ENCODE data around the gene LRIG3.
"Not testable (repeated sequence)": the region's sequence is repeated elsewhere in the genome, so short reads cannot be mapped to it uniquely, and the experiment has no call there.

The LRIG3 gene

DNA sequence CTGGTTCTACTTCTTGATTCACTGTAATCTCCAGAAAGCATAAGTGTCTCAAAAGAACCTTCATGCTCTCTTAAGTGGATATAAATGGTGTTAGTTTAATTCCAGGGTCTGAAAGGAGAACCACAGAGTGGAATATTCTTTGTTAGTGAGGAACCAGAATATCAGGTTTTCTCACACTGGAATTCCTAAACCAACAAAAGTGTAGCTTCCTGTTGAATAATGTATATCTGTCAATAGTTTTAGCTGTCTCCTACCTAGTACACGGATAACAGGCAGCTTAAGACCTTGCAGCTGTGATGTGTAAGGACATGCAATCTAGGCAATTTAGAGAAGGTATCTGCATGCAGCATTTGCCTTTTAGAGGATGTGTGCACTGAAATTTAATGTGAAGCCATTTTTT, 24.0 kb downstream of the LRIG3 start:
- FAIRE-seq, result no peak

DNA sequence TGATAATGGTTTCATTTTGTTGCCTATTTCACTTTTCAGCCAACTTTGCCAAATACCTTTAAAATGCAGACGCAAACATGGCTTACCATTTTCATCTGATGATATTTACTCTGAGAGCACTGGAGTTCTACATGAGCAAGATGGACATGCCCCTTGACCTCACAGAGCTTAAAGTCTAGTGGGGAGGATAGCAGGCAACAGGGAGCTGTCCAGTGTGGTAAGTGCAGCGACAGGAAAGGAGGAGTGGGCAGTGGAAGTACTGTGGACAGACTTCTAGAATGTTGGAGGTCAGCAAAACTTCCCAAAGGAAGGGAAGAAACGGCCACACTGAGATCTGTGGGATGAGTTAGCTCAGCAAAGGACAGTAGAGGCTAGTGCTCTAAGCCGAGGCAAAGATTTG, 25.3 kb downstream of the LRIG3 start:
- no peak for FAIRE-seq

DNA sequence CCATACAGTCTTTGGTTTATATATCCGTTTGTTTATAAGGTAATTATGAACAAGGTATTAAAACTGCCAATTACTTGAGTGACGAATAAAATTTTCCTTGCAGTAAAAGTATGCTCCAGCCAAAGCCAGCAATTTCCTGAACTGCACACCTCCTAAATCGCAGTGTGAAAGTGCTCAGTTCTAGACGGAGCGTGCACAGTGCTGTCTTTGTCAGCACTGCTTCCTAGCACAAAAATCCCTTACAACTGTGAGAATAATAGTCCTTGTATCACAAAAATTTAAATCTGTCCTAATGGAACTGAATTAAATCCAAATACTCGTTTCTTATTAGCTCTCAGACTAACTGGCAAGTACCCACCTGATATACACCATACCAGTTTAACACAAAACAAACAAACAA, 26.3 kb downstream of the LRIG3 start:
- FAIRE-seq, result no peak

DNA sequence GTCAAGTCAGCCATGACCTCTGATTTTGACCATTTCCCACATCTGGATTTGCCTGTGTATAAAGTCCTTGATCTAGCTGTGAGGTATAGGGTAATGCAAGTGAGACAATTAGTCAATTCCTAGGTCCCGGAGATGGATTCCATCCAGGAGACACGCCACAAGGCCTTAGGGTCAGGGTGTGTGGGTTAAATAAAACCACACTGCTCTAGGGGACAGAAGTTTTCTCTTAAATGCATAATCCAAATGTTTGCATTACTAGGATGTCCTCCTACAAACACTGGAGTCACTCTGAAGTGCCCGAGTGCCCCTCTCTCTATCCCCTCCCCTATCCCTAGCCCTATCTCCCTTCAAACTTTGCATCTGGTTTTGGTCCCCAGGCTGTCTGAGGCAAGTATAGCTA, 26.8 kb downstream of the LRIG3 start:
- no peak for FAIRE-seq

DNA sequence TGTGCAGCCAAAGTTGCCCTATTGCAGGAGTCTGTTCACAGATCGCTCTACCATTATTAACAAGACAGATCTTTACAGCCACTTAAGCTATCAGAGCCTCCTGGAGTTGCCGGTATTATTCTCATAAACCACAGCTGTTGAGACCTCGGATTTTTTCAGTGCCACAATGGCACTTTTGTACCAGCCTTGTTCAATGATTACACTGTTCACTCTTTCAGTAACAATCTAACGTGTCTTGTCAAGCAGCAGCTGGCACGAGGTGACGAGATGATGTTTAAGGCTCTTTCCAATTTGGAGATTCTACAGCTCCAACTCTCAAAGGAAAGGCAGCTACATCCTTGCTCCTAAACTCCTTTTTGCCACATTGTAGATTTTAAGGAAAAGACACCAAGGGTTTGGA, 30.7 kb downstream of the LRIG3 start:
- no peak for FAIRE-seq

DNA sequence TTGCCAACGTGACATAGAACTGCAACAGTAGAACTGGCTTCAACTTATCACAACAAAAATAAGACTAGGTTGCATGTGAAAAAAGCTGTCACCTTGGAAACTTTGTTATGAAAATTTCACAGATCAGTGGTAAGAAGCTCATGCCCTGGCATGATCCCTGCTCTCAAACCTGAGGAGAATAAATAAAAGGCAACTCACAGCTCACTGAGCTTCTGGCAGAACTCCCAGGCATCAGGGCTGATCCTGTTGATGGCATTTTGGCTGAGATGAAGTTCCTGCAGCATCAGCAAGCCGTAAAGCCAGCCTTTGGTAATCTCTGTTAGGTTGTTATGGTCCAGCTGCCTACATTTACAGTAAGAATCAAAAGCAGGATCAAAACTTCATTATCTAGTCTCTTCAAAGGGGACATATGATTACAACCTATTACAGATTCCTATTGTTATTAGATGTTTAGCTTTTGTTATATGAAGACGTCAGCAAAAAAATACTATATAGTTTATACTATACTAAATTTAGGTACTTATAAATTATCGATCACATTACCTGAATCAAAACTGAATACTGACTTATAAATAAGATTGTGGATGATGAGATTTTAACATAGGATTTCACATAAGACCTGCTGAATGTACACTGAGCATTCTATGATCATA, 32.0 kb downstream of the LRIG3 start:
- no peak for FAIRE-seq

DNA sequence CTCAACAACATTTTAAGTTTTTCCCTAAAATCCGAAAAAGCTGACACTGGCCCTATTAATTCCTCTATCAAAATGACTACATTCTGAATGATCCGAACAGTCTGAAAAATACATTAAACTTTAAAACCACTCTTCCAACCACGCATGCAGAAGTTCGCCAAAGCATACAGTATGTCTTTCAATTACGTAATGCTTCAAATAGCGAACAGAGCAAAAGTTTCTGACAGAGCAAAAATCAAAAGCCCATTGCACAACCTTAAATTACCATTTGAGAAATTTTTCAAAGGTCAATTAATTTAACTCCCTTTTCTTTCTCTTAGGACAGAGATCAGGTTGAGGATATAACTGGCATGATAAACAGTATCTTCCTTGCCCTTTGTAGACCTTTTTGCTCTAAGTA, 33.2 kb downstream of the LRIG3 start:
- no peak for FAIRE-seq

DNA sequence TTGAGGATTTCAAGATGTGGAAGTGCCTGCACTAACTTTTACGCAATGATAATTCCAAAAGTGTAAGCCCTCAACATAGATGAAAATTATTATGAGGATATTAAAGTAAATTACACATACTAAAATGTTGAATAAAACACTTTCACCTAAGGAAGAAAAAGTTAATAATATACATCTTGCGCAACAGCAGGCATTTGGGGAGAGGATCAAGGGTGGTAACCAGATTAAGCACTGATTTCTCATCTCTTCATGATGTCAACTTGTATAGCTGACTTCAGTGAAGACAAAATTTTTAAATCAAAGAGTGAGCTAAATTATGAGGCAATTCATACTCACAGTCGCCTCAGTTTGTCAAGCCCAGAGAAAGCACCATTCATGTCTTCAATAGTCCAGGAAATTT, 33.8 kb downstream of the LRIG3 start:
- FAIRE-seq, result no peak

DNA sequence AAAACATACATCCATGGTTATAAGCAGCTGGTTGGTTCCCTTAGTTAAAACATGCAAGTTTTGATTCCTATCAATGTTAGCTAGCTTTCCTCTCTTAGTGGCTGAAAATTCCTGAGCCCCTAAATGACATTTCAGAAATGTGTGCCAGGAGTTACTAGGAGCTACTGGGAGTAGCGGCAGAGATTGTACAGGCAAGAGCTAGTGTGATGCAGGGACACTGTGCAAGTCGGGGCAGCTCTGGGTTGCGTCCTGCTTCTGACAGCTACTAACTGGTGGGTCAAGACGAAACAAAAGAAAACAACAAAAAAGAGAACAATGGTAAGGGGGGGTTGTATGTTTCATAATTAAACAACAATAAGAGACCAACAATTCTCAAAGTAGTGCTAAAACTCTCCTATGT, 35.4 kb downstream of the LRIG3 start:
- FAIRE-seq, result no peak

DNA sequence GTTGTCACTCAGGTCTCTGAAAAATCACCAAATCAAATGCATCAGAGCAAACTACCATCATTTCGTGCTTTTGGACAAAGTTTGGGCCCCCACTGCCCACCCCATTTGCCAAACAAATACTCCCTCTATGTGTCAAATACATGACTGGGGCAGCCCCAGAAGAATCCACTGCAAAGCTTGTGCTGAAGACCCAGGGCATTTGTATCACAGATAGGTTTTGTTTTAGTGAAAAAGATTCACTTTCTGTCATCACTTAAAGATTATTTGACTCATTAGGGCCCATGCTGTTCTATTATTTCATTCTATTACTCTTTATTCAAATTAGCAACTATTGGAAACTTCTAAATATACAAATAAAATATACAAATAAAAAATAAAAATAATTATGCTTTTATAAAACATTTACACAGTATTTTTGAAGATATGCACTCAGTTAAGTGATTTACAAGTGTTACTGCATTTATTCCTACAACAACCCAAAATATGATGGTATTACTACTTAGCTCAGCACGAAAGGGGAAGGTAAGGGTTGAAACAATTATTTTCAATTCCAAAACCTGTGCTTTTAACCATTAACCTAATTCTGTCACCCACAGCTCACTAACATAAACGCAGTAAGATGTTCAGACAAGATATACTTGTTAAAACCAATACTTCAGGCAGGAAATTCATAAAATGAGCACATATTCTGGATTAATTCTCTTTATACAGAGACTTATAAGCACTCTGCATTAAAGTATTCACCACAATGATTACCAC, 36.5 kb downstream of the LRIG3 start:
- FAIRE-seq, result no peak

DNA sequence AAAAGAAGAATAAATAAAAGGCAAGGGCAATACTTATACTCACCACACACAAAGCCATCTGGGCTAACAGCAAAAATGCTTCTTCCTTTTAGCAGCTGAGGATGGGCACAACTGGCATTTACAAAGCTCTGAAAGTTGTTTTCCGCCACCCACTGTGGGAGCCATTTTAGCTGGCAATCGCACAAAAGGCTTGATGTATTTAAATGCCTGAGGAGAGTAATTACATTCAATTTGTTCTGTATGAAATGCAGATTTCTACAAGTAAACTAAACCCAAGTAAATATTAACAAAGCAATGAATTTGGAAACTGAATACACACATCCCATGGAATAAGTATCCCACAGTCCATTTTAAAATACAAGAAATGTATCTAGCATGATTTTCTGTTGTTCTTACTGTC, 37.5 kb downstream of the LRIG3 start:
- no peak for FAIRE-seq

DNA sequence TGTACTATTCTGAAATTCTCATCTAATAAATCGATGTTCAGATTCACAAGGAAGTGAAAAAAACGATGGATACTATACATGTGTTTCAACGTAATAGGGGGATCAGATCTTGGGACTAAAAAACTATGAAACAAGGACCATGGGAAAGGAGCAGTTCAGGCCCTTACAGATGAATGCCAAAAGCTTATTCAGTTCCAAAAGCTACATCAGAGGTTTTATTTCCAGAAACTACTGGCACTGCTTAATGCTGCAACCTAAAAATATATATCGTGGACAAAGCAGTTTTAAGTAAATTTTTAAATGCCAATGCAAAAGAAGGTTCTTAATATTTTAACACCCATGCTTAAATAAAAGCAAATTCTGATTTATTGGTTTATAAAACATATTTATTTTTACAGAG, 38.5 kb downstream of the LRIG3 start:
- no peak for FAIRE-seq

DNA sequence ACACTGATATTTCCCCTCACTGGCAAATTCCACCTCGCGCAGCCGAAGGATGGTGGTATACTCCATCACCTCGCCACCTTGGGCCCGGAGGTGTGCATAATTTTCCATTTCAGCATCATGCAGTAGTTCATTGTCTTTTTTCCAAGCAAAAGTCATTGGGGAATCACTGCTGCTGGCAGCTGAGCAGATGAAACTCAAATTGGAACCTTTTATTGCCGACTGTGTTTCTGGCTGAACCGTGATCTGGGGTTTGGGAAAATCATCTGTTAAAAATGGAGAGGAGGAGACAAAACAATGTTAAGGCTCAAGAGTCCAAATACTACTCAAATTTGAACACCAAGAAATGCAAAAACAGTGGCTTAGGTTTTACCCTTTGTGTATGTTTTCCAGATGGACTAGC, 39.7 kb downstream of the LRIG3 start:
- no peak for FAIRE-seq

DNA sequence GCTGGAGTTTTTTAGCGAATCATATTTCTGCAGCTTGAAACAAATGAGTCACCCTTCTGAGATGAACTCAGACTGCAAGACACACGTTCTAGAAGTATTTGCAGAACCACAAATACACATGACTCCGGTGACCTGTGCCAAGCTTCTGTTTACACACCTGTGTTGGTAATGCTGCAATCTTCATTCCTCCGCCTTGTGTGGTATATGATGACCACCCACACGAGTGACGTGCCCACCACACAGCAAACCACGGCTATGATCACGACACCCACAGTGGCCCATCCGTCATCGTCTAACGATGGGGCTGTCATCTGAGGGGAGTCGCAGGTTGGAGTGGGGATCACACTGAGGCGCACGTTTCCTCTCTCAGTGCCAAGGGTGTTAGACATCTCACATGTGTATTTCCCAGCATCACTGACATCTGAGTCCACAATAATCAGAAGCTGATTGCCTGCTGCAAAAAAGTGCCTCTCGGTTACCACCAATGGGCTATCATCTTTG, 43.0 kb downstream of the LRIG3 start:
- FAIRE-seq, result no peak

DNA sequence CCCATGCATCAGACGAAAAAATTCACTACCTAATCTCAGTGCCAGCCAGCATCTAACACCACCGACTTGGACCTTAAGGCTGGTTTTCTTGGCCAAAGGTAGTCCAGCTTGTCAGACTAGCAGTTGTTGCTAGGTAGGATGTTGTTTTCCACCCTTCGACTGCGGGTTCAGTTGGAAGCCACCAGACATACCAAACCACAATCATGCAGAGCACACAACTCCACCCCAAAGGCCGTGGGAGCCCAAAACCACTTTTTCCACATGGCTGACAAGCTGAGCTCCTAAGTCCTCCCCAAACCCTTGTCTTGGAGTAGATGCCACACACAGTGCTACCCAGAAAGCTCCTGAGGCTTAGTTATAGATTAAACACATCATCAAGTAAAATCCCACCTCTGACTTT, 46.8 kb downstream of the LRIG3 start:
- FAIRE-seq, result no peak

DNA sequence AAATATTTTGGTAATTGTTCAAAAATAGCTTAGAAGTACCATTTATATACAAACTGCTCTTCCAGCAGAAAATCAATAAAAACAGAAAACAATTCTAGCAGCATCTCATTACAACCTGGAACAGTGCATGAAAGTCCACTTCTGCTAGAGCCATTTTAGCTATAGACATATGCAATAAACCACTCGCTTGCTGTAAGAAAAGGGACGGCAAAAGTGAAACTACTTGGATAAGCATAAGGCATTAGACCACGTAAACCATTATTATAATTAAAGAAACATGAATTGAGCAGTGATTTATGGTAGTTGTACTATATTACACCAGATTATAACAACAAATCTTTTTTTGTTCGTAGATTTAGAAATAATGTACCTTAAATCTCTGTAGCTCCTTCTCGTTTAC, 48.7 kb downstream of the LRIG3 start:
- FAIRE-seq, result no peak

DNA sequence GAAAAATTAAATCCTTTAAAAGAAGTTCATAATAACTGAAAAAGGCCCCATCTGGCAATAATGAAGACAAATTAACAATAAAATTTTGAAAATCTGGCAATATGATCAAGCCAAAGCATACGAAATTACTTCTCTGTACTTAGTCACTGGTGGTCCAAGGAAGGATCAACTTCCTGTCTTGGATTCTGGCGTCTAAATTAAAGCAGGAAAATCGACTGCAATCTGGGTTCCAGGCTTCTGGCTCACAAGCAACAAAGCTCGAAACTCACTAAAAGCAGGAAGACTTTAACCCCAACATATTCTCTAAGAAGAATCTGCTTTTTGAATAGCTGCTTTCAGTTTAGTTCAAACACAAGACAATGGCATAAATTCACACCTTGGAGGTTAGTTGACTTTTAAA, 49.7 kb downstream of the LRIG3 start:
- no peak for FAIRE-seq

DNA sequence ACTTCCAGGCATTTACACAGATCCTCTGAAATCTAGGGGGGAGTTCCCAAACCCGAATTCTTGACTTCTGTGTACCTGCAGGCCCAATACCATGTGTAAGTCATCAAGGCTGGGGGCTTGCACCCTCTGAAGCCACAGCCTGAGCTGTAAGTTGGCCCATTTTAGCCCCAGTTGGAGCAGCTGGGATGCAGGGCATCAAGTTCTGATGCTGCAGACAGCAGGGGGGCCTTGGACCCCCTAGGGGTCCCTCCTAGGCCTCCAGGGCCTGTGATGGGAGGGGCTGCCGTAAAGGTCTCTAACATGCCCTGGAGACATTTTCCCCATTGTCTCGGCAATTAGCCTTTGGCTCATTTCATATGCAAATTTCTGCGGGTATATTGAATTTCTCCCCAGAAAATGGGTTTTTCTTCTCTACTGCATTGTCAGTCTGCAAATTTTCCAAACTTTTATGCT, 59.5 kb downstream of the LRIG3 start:
- no peak for FAIRE-seq

DNA sequence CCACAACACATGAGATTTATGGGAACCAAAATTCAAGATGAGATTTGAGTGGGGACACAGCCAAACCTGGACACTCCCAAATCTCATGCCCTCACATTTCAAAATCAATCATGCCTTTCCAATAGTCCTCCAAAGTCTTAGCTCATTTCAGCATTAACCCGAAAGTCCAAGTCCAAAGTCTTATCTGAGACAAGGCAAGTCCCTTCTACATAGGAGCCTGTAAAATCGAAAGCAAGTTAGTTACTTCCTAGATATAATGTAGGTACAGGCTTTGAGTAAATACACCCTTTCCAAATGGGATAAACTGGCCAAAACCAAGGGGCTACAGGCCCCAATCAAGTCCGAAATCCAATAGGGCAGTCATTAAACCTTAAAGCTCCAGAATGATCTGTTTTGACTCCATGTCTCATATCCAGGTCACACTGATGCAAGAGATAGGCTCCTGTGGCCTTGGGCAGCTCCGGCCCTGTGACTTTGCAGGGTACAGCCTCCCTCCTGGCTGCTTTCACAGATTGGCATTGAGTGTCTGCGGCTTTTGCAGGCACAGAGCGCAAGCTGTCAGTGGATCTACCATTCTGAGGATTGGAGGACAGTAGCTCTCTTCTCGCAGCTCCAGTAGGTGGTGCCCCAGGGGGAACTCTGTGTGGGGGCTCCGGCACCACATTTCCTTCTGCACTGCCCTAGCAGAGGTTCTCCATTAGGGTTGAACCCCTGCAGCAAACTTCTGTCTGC, 60.1 kb downstream of the LRIG3 start:
- no peak for FAIRE-seq

DNA sequence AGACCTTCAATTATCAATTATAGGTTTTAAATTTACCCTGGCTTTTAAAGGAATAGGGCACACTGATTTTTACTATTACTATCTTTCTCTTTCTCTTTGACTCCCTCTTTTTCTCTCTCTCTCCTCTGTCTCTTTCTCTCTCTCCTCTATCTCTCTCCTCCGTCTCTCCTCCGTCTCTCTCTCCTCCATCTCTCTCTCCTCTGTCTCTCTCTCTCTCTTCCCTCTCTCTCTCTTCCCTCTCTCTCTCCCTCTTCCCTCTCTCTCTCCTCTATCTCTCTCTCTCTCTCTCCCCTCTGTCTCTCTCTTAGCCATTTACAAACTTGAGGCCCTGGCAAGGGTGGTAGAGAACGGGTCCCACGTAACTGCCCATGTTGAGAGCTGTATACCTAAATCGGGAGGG, 62.3 kb downstream of the LRIG3 start:
- no peak for FAIRE-seq

DNA sequence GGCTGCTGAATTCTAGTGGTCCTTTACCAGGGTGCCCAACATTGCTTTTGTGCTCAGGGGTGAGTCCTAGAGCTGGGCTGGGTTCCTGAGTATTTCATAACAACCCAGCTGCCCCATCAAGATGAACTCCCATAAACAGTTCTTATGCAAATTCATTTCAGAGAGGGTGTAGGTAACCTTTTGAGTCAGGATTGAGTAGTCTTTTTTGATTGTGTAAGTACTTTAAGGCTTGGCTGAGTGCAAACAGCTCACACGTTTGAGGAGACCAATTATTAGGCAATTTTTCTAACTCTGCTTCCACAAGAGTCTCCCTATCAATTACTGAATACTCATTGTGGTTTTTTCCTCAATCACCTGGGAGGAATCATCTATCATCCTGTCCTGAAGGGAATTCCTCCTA, 63.1 kb downstream of the LRIG3 start:
- not testable (repeated sequence) for FAIRE-seq

DNA sequence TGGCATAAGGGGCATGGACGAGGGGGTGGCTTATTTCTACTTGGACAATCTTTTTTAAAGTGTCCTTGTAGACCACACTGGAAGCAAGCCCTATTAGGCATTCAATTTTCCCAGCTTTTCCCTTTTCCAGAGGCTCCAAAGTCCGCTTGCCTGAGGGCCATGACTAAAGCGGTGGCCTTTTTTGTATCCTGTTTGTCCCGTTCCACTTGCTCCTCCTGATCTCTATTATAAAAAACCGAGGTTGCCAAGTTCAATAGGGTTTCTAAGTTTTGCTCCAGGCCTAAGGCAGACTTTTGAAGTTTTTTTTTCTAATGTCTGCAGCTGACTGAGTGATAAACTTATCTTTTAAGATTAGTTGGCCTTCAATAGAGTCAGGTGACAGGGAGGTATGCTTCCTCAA, 64.7 kb downstream of the LRIG3 start:
- not testable (repeated sequence) for FAIRE-seq

DNA sequence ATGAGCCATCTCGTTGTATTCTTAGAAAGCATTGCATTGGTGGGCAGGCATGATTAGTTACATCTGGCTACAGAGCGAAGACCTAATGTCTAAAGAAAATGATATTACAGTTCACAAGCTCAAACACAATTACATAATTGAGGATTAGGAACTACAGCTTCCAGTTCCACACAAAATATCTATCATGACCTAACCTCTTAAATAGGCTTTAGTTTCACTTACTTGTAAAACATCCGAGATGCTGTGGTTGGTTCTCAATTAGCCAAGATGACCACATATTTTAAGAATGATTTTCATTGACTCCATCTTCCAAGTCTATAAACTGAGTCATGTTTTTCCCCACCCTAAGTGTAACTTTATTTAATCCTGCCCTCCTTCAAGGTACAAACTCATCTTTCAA, 69.5 kb downstream of the LRIG3 start:
- FAIRE-seq, result no peak
